Neural progenitor cell (in vitro differentiated cells): ENCODE measurements around the gene OR52N4. TPM values are rescaled to one million over a fixed set of nuclear protein-coding genes. Genes with fewer than 3 reads are reported as not detected.

Experiments used
- DNase-seq: peaks from one replicate; pipeline ENCODE4 v3.0.0-alpha.2; 2016; ENCODE audit warnings: low spot score
- H2AFZ ChIP-seq: fragments of 200-600 bp; sonication (generic); replicated peaks from 2 replicates; pipeline ENCODE4 v1.6.1; 2016; ENCODE audit warnings: antibody characterized with exemption
- H3F3A ChIP-seq: fragments of 200-600 bp; sonication (generic); 2 replicates; pipeline ENCODE4 v1.6.1; 2016; ENCODE audit warnings: antibody characterized with exemption, low read depth
- H3K27ac ChIP-seq: fragments of 200-600 bp; sonication (generic); 2 replicates; pipeline ENCODE4 v1.5.1; 2016; ENCODE audit warnings: mild to moderate bottlenecking
- H3K27me3 ChIP-seq: fragments of 200-600 bp; sonication (generic); 2 replicates; pipeline ENCODE4 v1.6.1; 2016; ENCODE audit warnings: mild to moderate bottlenecking, moderate library complexity
- H3K36me3 ChIP-seq: fragments of 200-600 bp; sonication (generic); 2 replicates; pipeline ENCODE4 v1.5.1; 2016
- H3K4me1 ChIP-seq: fragments of 200-600 bp; sonication (generic); 2 replicates; pipeline ENCODE4 v1.6.1; 2016; ENCODE audit warnings: mixed run types
- H3K4me2 ChIP-seq: fragments of 200-600 bp; sonication (generic); 2 replicates; pipeline ENCODE4 v1.6.1; 2016
- H3K4me3 ChIP-seq: fragments of 200-600 bp; sonication (generic); 2 replicates; pipeline ENCODE4 v1.5.1; 2016
- H3K79me2 ChIP-seq: fragments of 200-600 bp; sonication (generic); 2 replicates; pipeline ENCODE4 v1.6.1; 2016; ENCODE audit warnings: low read depth
- H3K9ac ChIP-seq: fragments of 200-600 bp; sonication (generic); 2 replicates; pipeline ENCODE4 v1.6.1; 2016
- H3K9me3 ChIP-seq: fragments of 200-600 bp; sonication (generic); 2 replicates; pipeline ENCODE4 v1.5.1; 2016; ENCODE audit warnings: low read depth
- H4K20me1 ChIP-seq: fragments of 200-600 bp; sonication (generic); 2 replicates; pipeline ENCODE4 v1.6.1; 2016; ENCODE audit warnings: low read depth
- H3K27ac Mint-ChIP-seq: 3 replicates; pipeline ENCODE4 v1.8.0; 2021; ENCODE audit warnings: mixed read lengths
- H3K27me3 Mint-ChIP-seq: 2 replicates; pipeline ENCODE4 v1.8.0; 2022; ENCODE audit warnings: low read depth, mild to moderate bottlenecking, inconsistent platforms, moderate library complexity, mixed read lengths; ENCODE audit not compliant: insufficient read depth
- H3K36me3 Mint-ChIP-seq: 3 replicates; pipeline ENCODE4 v1.8.0; 2021; ENCODE audit warnings: mixed read lengths
- H3K4me1 Mint-ChIP-seq: 3 replicates; pipeline ENCODE4 v1.8.0; 2021; ENCODE audit warnings: mixed read lengths
- H3K4me3 Mint-ChIP-seq: 3 replicates; pipeline ENCODE4 v1.8.0; 2021; ENCODE audit warnings: mild to moderate bottlenecking, moderate library complexity, mixed read lengths
- H3K9me3 Mint-ChIP-seq: 3 replicates; pipeline ENCODE4 v1.8.0; 2020; ENCODE audit warnings: mixed read lengths
- EZH2 ChIP-seq: fragments of 200-600 bp; sonication (generic); IDR thresholded peaks from 2 replicates; pipeline ENCODE4 v1.6.1; 2017; ENCODE audit warnings: antibody characterized with exemption, mild to moderate bottlenecking, moderate library complexity
- EZH2phosphoT487 ChIP-seq: fragments of 200-600 bp; sonication (generic); IDR thresholded peaks from 2 replicates; pipeline ENCODE4 v1.6.1; 2017; ENCODE audit warnings: antibody characterized with exemption
- total RNA-seq: library from RNA; depleted of rRNA; stranded (reverse); fragments of >200 nt; gene quantifications from 2 replicates; pipeline ENCODE4 v1.2.3, GENCODE V29; 2015; ENCODE audit warnings: low replicate concordance
- TF ChIP-seq, protein P1 (sequence below): fragments of 200-600 bp; sonication (generic); IDR thresholded peaks from 2 replicates; pipeline ENCODE4 v1.5.1; 2017; ENCODE audit warnings: antibody characterized with exemption, mild to moderate bottlenecking

OR52N4 gene
- 0.12 TPM in 1 of 2 replicates, not detected in the other for total RNA-seq

GRCh38 chr11:5753943-5754342, at the start of gene OR52N4:
Gene OR52N4 (plus strand): TSS chr11:5754243. CDS start chr11:5754741, 498 bp downstream.
- no peak for DNase-seq
- no peaks in the 10 kb centered on the region for H3K79me2 ChIP-seq
- no peaks in the 10 kb centered on the region for H3F3A ChIP-seq
- no peaks in the 10 kb centered on the region for H3K4me1 ChIP-seq
- H3K4me2 ChIP-seq, result no peak within 1 kb of the TSS
- no peak within 1 kb of the TSS for H3K27ac Mint-ChIP-seq
- H3K27me3 ChIP-seq, result no peaks in the 10 kb centered on the region
- H2AFZ ChIP-seq, result no peak within 1 kb of the TSS
- no peak within 1 kb of the TSS for H3K4me3 Mint-ChIP-seq
- H3K27me3 Mint-ChIP-seq, result no peaks in the 10 kb centered on the region
- TF ChIP-seq EZH2 (no peak), EZH2phosphoT487 (no peak)
- TF ChIP-seq, protein P1, sequence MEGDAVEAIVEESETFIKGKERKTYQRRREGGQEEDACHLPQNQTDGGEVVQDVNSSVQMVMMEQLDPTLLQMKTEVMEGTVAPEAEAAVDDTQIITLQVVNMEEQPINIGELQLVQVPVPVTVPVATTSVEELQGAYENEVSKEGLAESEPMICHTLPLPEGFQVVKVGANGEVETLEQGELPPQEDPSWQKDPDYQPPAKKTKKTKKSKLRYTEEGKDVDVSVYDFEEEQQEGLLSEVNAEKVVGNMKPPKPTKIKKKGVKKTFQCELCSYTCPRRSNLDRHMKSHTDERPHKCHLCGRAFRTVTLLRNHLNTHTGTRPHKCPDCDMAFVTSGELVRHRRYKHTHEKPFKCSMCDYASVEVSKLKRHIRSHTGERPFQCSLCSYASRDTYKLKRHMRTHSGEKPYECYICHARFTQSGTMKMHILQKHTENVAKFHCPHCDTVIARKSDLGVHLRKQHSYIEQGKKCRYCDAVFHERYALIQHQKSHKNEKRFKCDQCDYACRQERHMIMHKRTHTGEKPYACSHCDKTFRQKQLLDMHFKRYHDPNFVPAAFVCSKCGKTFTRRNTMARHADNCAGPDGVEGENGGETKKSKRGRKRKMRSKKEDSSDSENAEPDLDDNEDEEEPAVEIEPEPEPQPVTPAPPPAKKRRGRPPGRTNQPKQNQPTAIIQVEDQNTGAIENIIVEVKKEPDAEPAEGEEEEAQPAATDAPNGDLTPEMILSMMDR, result no peak
- no peaks in the 10 kb centered on the region for H3K9me3 ChIP-seq
- no peak within 1 kb of the TSS for H3K27ac ChIP-seq
- no peaks in the 10 kb centered on the region for H3K9me3 Mint-ChIP-seq
- no peaks in the 10 kb centered on the region for H3K4me1 Mint-ChIP-seq
- H3K4me3 ChIP-seq, result no peak within 1 kb of the TSS
- H3K36me3 ChIP-seq, result no peaks in the 10 kb centered on the region
- no peak within 1 kb of the TSS for H3K9ac ChIP-seq
- H3K36me3 Mint-ChIP-seq, result no peaks in the 10 kb centered on the region
- H4K20me1 ChIP-seq, result no peaks in the 10 kb centered on the region

GRCh38 chr11:5705688-5706087, 48.4 kb upstream of the OR52N4 start:
- Histone ChIP-seq H3K4me3 (no peak overlapping the region), H4K20me1 (no peaks in the 10 kb centered on the region), H2AFZ (no peak overlapping the region), H3F3A (no peaks in the 10 kb centered on the region), H3K9me3 (no peaks in the 10 kb centered on the region), H3K79me2 (no peaks in the 10 kb centered on the region), H3K4me1 (no peaks in the 10 kb centered on the region), H3K36me3 (peaks cover 3% of the 10 kb centered on the region), H3K4me2 (no peak overlapping the region), H3K27me3 (no peaks in the 10 kb centered on the region), H3K9ac (no peak overlapping the region), H3K27ac (no peak overlapping the region)
- TF ChIP-seq EZH2phosphoT487, result no peak
- TF ChIP-seq EZH2, result no peak
- TF ChIP-seq, protein P1, result no peak
- Mint-ChIP-seq H3K4me1 (no peaks in the 10 kb centered on the region), H3K36me3 (no peaks in the 10 kb centered on the region), H3K27ac (no peak overlapping the region), H3K27me3 (no peaks in the 10 kb centered on the region), H3K9me3 (no peaks in the 10 kb centered on the region), H3K4me3 (no peak overlapping the region)
- no peak for DNase-seq

DNA sequence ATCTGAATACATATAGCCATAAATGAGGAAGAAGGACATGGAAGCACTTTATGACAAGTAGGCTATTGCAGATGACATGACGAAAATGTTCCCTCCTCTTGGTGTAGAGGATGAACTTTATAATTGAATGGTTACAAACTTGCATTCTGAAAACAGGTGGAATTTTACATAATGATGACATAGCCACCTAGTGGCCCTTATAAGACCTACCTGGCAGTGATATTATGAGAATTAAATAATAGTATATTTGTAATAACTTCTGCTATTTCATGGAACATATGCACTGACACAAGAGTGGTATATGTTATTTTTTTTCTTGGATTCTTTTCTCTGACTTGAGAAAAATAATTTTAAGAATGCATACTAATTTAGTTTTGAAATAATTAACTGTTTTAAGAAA, 41.5 kb upstream of the OR52N4 start:
- no peaks in the 10 kb centered on the region for H3K4me1 Mint-ChIP-seq
- Histone ChIP-seq H3K9ac (no peak overlapping the region), H3K4me3 (no peak overlapping the region), H3K9me3 (no peaks in the 10 kb centered on the region), H3K36me3 (no peaks in the 10 kb centered on the region), H3K4me2 (no peak overlapping the region), H3K27me3 (no peaks in the 10 kb centered on the region), H4K20me1 (no peaks in the 10 kb centered on the region), H3K4me1 (no peaks in the 10 kb centered on the region), H2AFZ (no peak overlapping the region), H3K79me2 (no peaks in the 10 kb centered on the region), H3K27ac (no peak overlapping the region), H3F3A (no peaks in the 10 kb centered on the region)
- DNase-seq, result no peak
- peaks cover 2% of the 10 kb centered on the region for H3K9me3 Mint-ChIP-seq
- H3K27ac Mint-ChIP-seq, result no peak overlapping the region
- TF ChIP-seq EZH2phosphoT487, result no peak
- TF ChIP-seq, protein P1, result peak; percentile 42
- H3K27me3 Mint-ChIP-seq, result peaks cover 2% of the 10 kb centered on the region
- no peaks in the 10 kb centered on the region for H3K36me3 Mint-ChIP-seq
- no peak overlapping the region for H3K4me3 Mint-ChIP-seq
